B cell (primary cell): ENCODE results near the gene BPIFB3. TPM values are rescaled to one million over a fixed set of nuclear protein-coding genes. Genes with fewer than 3 reads are reported as not detected.

ENCODE experiments used
- ATAC-seq: fragments of 200-7000 bp; cut with Tn5 transposase; one replicate; pipeline ENCODE4 v1.10.0; 2021; ENCODE audit warnings: low read depth, mild to moderate bottlenecking, moderate number of reproducible peaks, moderate library complexity
- CTCF ChIA-PET: fragments of 350-600 bp; sonication (Branson Sonifier 250); formaldehyde crosslinking; loops from one replicate; lab custom pipeline; 2021; ENCODE audit warnings: antibody characterized with exemption, inconsistent platforms; lab: Charles Lee
- POLR2A ChIA-PET: fragments of 350-600 bp; sonication (Branson Sonifier 250); formaldehyde crosslinking; loops from one replicate; lab custom pipeline; 2021; ENCODE audit warnings: antibody characterized with exemption; lab: Charles Lee
- DNase-seq: peaks from one replicate; pipeline ENCODE4 v3.0.0; 2013
- H2AFZ ChIP-seq: 2 replicates; pipeline ENCODE4 v1.6.1; 2012; ENCODE audit warnings: mild to moderate bottlenecking, low read depth, low read length; ENCODE audit not compliant: insufficient read depth, poor library complexity, severe bottlenecking
- H3K27ac ChIP-seq, 2 donors: 1 replicate in 1 of 2; 2 replicates in 1 of 2; pipeline ENCODE4 v1.5.1; 2012 to 2013; ENCODE audit warnings: low read length in 2 of 2, mild to moderate bottlenecking in 2 of 2, moderate library complexity in 1 of 2
- H3K27me3 ChIP-seq, 4 experiments: fragments of 200-600 bp in 1 of 4; sonication (generic) in 1 of 4; replicated peaks in 1 of 4; 1 replicate in 2 of 4; 2 replicates in 2 of 4; pipeline versions ENCODE4 v1.6.1 to v1.7.0; 2013 to 2016; ENCODE audit warnings: low read length in 3 of 4, mild to moderate bottlenecking in 2 of 4, mixed read lengths in 1 of 4, moderate library complexity in 1 of 4; ENCODE audit not compliant: insufficient read depth in 4 of 4, control insufficient read depth in 3 of 4; ENCODE audit errors: control extremely low read depth in 1 of 4
- H3K36me3 ChIP-seq, 2 experiments: replicated peaks in 1 of 2; 1 replicate in 1 of 2; 2 replicates in 1 of 2; pipeline versions ENCODE4 v1.6.1 to v1.7.1; 2013; ENCODE audit warnings: low read length in 1 of 2; ENCODE audit not compliant: insufficient read depth in 2 of 2, control insufficient read depth in 1 of 2; ENCODE audit errors: control extremely low read depth in 1 of 2, extremely low read depth in 1 of 2
- H3K4me1 ChIP-seq, 2 donors: fragments of 200-600 bp in 1 of 2; sonication (generic) in 1 of 2; 1 replicate in 1 of 2; 2 replicates in 1 of 2; pipeline versions ENCODE4 v1.5.1 to v1.6.1; 2013 to 2017; ENCODE audit warnings: low read length in 2 of 2; ENCODE audit not compliant: control insufficient read depth in 2 of 2, insufficient read depth in 2 of 2
- H3K4me2 ChIP-seq: replicated peaks from 2 replicates; pipeline ENCODE3; 2012; ENCODE audit warnings: mild to moderate bottlenecking, low read depth, low read length; ENCODE audit not compliant: poor library complexity, severe bottlenecking
- H3K4me3 ChIP-seq, 5 experiments: fragments of 200-600 bp in 1 of 5; sonication (generic) in 1 of 5; 1 replicate in 3 of 5; 2 replicates in 2 of 5; pipeline versions ENCODE4 v1.5.1 to v1.7.0; 2011 to 2016; ENCODE audit warnings: low read length in 4 of 5, mild to moderate bottlenecking in 4 of 5, low read depth in 2 of 5, control low read depth in 1 of 5, moderate library complexity in 1 of 5; ENCODE audit not compliant: insufficient read depth in 1 of 5; ENCODE audit errors: control extremely low read depth in 1 of 5, extremely low read depth in 1 of 5
- H3K79me2 ChIP-seq: fragments of 200-600 bp; sonication (generic); one replicate; pipeline ENCODE4 v1.6.0; 2016; ENCODE audit warnings: low read length; ENCODE audit not compliant: control insufficient read depth, insufficient read depth
- H3K9ac ChIP-seq: fragments of 200-600 bp; sonication (generic); 2 replicates; pipeline ENCODE4 v1.6.1; 2017; ENCODE audit warnings: mild to moderate bottlenecking, low read length, moderate library complexity
- H3K9me3 ChIP-seq, 3 donors: one replicate each; pipeline versions ENCODE4 v1.6.1 to v1.7.1; 2013; ENCODE audit warnings: low read length in 2 of 3; ENCODE audit not compliant: control insufficient read depth in 2 of 3, insufficient read depth in 1 of 3; ENCODE audit errors: control extremely low read depth in 1 of 3
- H4K20me1 ChIP-seq: 2 replicates; pipeline ENCODE4 v1.6.0; 2012; ENCODE audit warnings: mild to moderate bottlenecking, low read length; ENCODE audit not compliant: insufficient read depth, control insufficient read depth, poor library complexity, severe bottlenecking
- H3K27ac Mint-ChIP-seq: one replicate; pipeline ENCODE4 v1.8.0; 2021; ENCODE audit warnings: mixed read lengths
- H3K27me3 Mint-ChIP-seq: one replicate; pipeline ENCODE4 v1.8.0; 2021; ENCODE audit warnings: mixed read lengths
- H3K4me1 Mint-ChIP-seq: one replicate; pipeline ENCODE4 v1.8.0; 2021; ENCODE audit warnings: mixed read lengths
- H3K4me3 Mint-ChIP-seq: one replicate; pipeline ENCODE4 v1.8.0; 2021; ENCODE audit warnings: mixed read lengths
- H3K9me3 Mint-ChIP-seq: one replicate; pipeline ENCODE4 v1.8.0; 2022; ENCODE audit warnings: mixed read lengths; ENCODE audit not compliant: insufficient read depth
- CTCF ChIP-seq: fragments of 200-600 bp; IDR thresholded peaks from one replicate; pipeline ENCODE4 v1.8.0; 2022; ENCODE audit warnings: antibody characterized with exemption, mild to moderate bottlenecking
- EZH2 ChIP-seq: IDR thresholded peaks from 2 replicates; pipeline ENCODE4 v1.6.1; 2012; ENCODE audit warnings: borderline replicate concordance, low read depth, mild to moderate bottlenecking, moderate library complexity, low read length; ENCODE audit not compliant: insufficient read depth, poor library complexity, severe bottlenecking
- WGBS: methylation state at CpG from one replicate; pipeline ENCODE4 v1.1.5; 2013; ENCODE audit warnings: missing lambda C conversion rate; ENCODE audit not compliant: insufficient coverage; 5-methylcytosine and 5-hydroxymethylcytosine counted together
- intact Hi-C: fragments of 100-400 bp; cut with micrococcal nuclease; formaldehyde crosslinking; loops from one replicate; pipeline ENCODE4 v1.10.0; 2022
- polyA plus RNA-seq: library from polyadenylated mRNA; depleted of rRNA; stranded (reverse); fragments of >200 nt; gene quantifications from 2 replicates; pipeline ENCODE4 v1.2.3, GENCODE V29; 2012
- total RNA-seq, 2 donors: library from RNA; stranded (reverse); fragments of 120-200 nt in 1 of 2; gene quantifications; 1 replicate in 1 of 2; 2 replicates in 1 of 2; pipeline versions ENCODE4 v1.2.3 to v1.2.4, GENCODE V29; 2013 to 2022

Gene BPIFB3
- total and polyA plus RNA-seq, 2 donors (not counting 1 experiment from before 2014, with no cell fraction given), result not detected

GRCh38 chr20:33091693-33092092 lies 38.0 kb downstream of the BPIFB3 start:
- ATAC-seq (no peak), DNase-seq (no peak)
- no peak overlapping the region for H3K4me3 Mint-ChIP-seq
- peaks cover 0 to 5% (median 0%) of the 10 kb centered on the region in 4 experiments for H3K27me3 ChIP-seq
- CTCF ChIA-PET, result interaction anchor here (1.1 kb wide), 1 partner anchor 11 kb away, joined by 4 read pairs; no protein-coding TSS in a partner anchor
- TF ChIP-seq CTCF (no peak), EZH2 (no peak)
- no peaks in the 10 kb centered on the region for H3K27me3 Mint-ChIP-seq
- intact Hi-C loops, result no loop called here
- no peaks in the 10 kb centered on the region for H3K4me1 ChIP-seq
- no peak overlapping the region for H3K9ac ChIP-seq
- no peak overlapping the region for H2AFZ ChIP-seq
- no peaks in the 10 kb centered on the region for H3K4me1 Mint-ChIP-seq
- no peaks in the 10 kb centered on the region for H3K9me3 ChIP-seq
- no peak overlapping the region for H3K27ac ChIP-seq
- 100% methylated on average over 2 of the region's 3 CpGs for WGBS
- POLR2A ChIA-PET, result no interaction called here
- no peak overlapping the region for H3K4me3 ChIP-seq
- no peaks in the 10 kb centered on the region for H3K9me3 Mint-ChIP-seq
- no peak overlapping the region for H3K4me2 ChIP-seq
- no peaks in the 10 kb centered on the region for H3K79me2 ChIP-seq
- H3K27ac Mint-ChIP-seq, result no peak overlapping the region
- no peaks in the 10 kb centered on the region for H3K36me3 ChIP-seq
- no peaks in the 10 kb centered on the region for H4K20me1 ChIP-seq

GRCh38 chr20:33092361-33092760 lies 38.7 kb downstream of the BPIFB3 start:
- no peak overlapping the region for H2AFZ ChIP-seq
- ATAC-seq, result no peak
- WGBS, result 100% methylated on average over 2 of the region's 3 CpGs

More at GRCh38 chr20:33092361-33092760, 38.7 kb downstream of the BPIFB3 start:
- DNase-seq, result no peak
- Mint-ChIP-seq H3K9me3 (no peaks in the 10 kb centered on the region), H3K27me3 (no peaks in the 10 kb centered on the region), H3K27ac (no peak overlapping the region), H3K4me3 (no peak overlapping the region), H3K4me1 (no peaks in the 10 kb centered on the region)
- no peak overlapping the region for H3K27ac ChIP-seq
- no peaks in the 10 kb centered on the region for H3K9me3 ChIP-seq
- no peak overlapping the region for H3K9ac ChIP-seq
- no peak overlapping the region for H3K4me2 ChIP-seq
- H4K20me1 ChIP-seq, result no peaks in the 10 kb centered on the region
- CTCF ChIA-PET, result interaction anchor here (1.1 kb wide), 1 partner anchor 12 kb away, joined by 4 read pairs; no protein-coding TSS in a partner anchor
- H3K36me3 ChIP-seq, result no peaks in the 10 kb centered on the region
- TF ChIP-seq EZH2 (no peak), CTCF (no peak)
- H3K4me1 ChIP-seq, result no peaks in the 10 kb centered on the region
- H3K4me3 ChIP-seq, result no peak overlapping the region
- no peaks in the 10 kb centered on the region for H3K79me2 ChIP-seq
- H3K27me3 ChIP-seq, result peaks cover 0 to 5% (median 0%) of the 10 kb centered on the region in 4 experiments
- intact Hi-C loops, result no loop called here
- POLR2A ChIA-PET, result no interaction called here
